Large intestine (tissue), 3 donors: ENCODE measurements around the gene KCNAB2. TPM values are rescaled to one million over a fixed set of nuclear protein-coding genes. Genes with fewer than 3 reads are reported as not detected.
A peak's percentile ranks its signal among the peaks of the same experiment; 100 is the strongest.

Experiments
- DNase-seq, 2 donors: peaks; one replicate each; pipeline versions ENCODE4 v3.0.0 to v3.0.0-alpha.2; 2013
- H3K27ac ChIP-seq: one replicate; pipeline ENCODE4 v1.5.1; 2013; ENCODE audit warnings: low read length
- H3K27me3 ChIP-seq: 2 replicates; pipeline ENCODE4 v1.6.1; 2013; ENCODE audit warnings: low read length; ENCODE audit not compliant: control insufficient read depth, insufficient read depth
- H3K36me3 ChIP-seq: 2 replicates; pipeline ENCODE4 v1.6.1; 2013; ENCODE audit warnings: low read length; ENCODE audit not compliant: control insufficient read depth, insufficient read depth
- H3K4me1 ChIP-seq: one replicate; pipeline ENCODE4 v1.6.1; 2013; ENCODE audit warnings: low read length; ENCODE audit not compliant: control insufficient read depth, insufficient read depth
- H3K4me3 ChIP-seq: one replicate; pipeline ENCODE4 v1.5.1; 2013; ENCODE audit warnings: low read length
- H3K9me3 ChIP-seq: one replicate; pipeline ENCODE4 v1.6.1; 2013; ENCODE audit warnings: mild to moderate bottlenecking, low read depth, low read length, moderate library complexity; ENCODE audit not compliant: control insufficient read depth
- WGBS: methylation state at CpG from one replicate; pipeline ENCODE4 v1.1.5; 2013; ENCODE audit warnings: low lambda C conversion rate; ENCODE audit not compliant: insufficient coverage; 5-methylcytosine and 5-hydroxymethylcytosine counted together
- polyA plus RNA-seq: library from polyadenylated mRNA; unstranded; fragments of 120-200 nt; gene quantifications from one replicate; pipeline ENCODE4 v1.2.1, GENCODE V29; 2013

KCNAB2 gene
- polyA plus RNA-seq, 1 donor: 27.9 TPM

DNA sequence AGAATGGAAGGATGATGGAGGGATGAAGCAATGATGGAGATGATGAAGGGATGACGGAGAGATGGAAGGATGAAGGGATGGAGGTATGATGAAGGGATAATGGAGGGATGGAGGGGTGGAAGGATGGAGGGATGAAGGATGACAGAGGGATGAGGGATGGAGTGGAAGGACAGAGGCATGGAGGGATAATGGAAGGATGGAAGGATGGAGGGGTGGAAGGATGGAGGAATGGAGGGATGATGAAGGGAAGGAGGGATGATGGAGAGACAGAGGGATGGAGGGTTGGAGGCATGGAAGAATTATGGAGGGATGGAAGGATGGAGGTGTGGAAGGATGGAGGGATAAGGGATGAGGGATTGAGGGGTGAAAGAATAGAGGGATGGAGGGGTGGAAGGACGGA is 62.8 kb downstream of the KCNAB2 start:
- DNase-seq: no peak
- H3K4me1 ChIP-seq: no peaks in the 10 kb centered on the region
- H3K27ac ChIP-seq: no peak overlapping the region
- peaks cover 8% of the 10 kb centered on the region for H3K27me3 ChIP-seq
- no peak overlapping the region for H3K4me3 ChIP-seq
- 84% methylated on average over 2 of the region's 2 CpGs for whole genome bisulfite sequencing
- H3K36me3 ChIP-seq: no peaks in the 10 kb centered on the region
- H3K9me3 ChIP-seq: no peaks in the 10 kb centered on the region

DNA sequence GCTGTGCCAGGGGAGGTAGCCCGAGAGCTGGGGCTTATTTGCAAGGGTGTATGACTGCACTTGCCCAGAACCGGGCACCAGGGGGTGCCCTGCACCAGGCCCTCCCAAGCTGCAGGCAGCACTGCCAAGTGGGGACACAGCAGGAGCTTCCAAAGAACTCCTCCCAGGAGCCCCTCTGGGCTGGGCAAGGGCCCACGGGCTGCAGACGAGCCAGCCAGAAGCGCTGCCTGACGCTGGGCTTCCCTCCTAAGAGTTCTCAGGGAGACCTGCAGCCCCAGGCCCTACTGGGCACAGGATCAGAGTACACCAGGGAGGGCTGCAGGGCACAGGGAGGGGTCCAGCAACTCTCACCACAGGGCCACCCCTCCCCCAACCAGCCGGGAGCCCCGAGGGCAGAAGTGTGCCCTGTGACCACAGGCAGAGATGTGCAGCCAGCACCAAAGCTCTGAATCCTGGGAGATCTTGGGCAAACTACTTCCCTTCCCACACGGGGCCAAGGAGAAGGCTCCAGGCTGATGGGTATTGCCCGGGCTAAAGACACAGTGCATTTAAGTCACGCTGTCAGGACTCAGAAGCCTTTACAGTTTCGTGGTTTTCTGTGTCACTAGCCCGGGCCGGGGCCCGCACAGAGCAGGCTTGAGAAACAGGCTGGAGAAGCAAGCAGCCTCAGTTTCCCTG is 63.4 kb downstream of the KCNAB2 start:
- Histone ChIP-seq H3K27me3 (peaks cover 8% of the 10 kb centered on the region), H3K9me3 (no peaks in the 10 kb centered on the region), H3K4me3 (no peak overlapping the region), H3K27ac (no peak overlapping the region), H3K36me3 (no peaks in the 10 kb centered on the region), H3K4me1 (no peaks in the 10 kb centered on the region)
- WGBS: no CpG with 5 or more reads among the region's 15 CpGs
- DNase-seq: peak; percentile 7 to 19

DNA sequence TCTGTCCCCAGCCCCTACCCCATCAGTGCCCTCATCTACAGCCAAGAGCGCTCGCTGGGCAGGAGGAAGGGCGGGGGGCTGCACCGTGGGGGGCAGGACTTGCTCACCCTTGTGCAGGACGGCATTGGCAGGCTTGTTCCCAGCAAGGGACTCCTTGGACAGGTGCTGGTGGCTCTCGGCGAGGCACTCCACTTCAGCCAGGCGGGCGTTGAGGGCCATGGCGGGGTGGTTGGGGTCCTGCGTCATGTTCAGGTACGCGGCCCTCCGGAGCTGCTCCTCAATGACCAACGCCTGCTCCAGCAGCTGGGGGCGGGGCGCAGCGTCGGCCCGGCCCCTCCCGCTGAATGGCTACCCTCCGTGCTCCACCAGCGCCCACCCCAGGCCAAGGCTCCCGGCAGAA is 64.0 kb downstream of the KCNAB2 start:
- Histone ChIP-seq H3K27me3 (peaks cover 8% of the 10 kb centered on the region), H3K4me3 (no peak overlapping the region), H3K27ac (no peak overlapping the region), H3K9me3 (no peaks in the 10 kb centered on the region), H3K36me3 (no peaks in the 10 kb centered on the region), H3K4me1 (no peaks in the 10 kb centered on the region)
- no peak for DNase-seq
- no CpG with 5 or more reads among the region's 24 CpGs for WGBS

- H3K27ac ChIP-seq: no peak overlapping the region
- no peaks in the 10 kb centered on the region for H3K9me3 ChIP-seq
- no peak overlapping the region for H3K4me3 ChIP-seq
- no peaks in the 10 kb centered on the region for H3K4me1 ChIP-seq
- H3K27me3 ChIP-seq: peaks cover 8% of the 10 kb centered on the region
- H3K36me3 ChIP-seq: no peaks in the 10 kb centered on the region
- no peak for DNase-seq
- WGBS: 60% methylated on average over 1 of the region's 15 CpGs
Observed at GRCh38 chr1:6110326-6110725, 64.6 kb downstream of the KCNAB2 start.

DNA sequence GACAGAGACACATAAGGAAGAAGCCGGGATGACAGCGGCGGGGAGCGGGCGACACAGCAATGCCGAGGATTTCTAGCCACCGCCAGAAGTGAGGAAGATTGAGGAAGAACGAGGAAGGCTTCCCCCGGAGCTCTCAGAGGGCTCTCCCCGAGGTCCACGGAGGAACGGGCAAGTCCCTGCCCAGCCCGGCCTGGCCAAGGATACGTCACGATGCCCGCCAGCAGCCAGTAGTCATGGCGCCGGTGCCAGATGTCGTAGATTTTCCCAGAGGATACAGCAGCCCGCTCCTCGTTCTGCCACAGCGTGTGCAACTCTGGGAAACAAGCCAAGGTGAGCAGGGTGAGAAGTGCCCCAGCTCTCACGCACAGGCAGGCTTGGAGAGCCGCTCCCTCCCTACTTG is 65.9 kb downstream of the KCNAB2 start:
- H3K9me3 ChIP-seq: no peaks in the 10 kb centered on the region
- H3K27me3 ChIP-seq: peaks cover 8% of the 10 kb centered on the region
- DNase-seq: no peak
- no CpG with 5 or more reads among the region's 24 CpGs for WGBS
- no peak overlapping the region for H3K27ac ChIP-seq
- no peaks in the 10 kb centered on the region for H3K4me1 ChIP-seq
- no peaks in the 10 kb centered on the region for H3K36me3 ChIP-seq
- H3K4me3 ChIP-seq: no peak overlapping the region

GRCh38 chr1:6111991-6112689 is 66.5 kb downstream of the KCNAB2 start:
- H3K27me3 ChIP-seq: peaks cover 8% of the 10 kb centered on the region
- no peaks in the 10 kb centered on the region for H3K36me3 ChIP-seq
- no peak overlapping the region for H3K4me3 ChIP-seq
- H3K9me3 ChIP-seq: no peaks in the 10 kb centered on the region
- WGBS: 97% methylated on average over 5 of the region's 13 CpGs
- no peak overlapping the region for H3K27ac ChIP-seq
- H3K4me1 ChIP-seq: no peaks in the 10 kb centered on the region
- DNase-seq: no peak

GRCh38 chr1:6112690-6113005 is 67.0 kb downstream of the KCNAB2 start:
- no peaks in the 10 kb centered on the region for H3K36me3 ChIP-seq
- DNase-seq: no peak
- no CpG with 5 or more reads among the region's 5 CpGs for WGBS
- no peak overlapping the region for H3K4me3 ChIP-seq
- no peaks in the 10 kb centered on the region for H3K4me1 ChIP-seq
- H3K27me3 ChIP-seq: peaks cover 8% of the 10 kb centered on the region
- H3K9me3 ChIP-seq: no peaks in the 10 kb centered on the region
- H3K27ac ChIP-seq: no peak overlapping the region

GRCh38 chr1:6113116-6113515 is 67.4 kb downstream of the KCNAB2 start:
- Histone ChIP-seq H3K27me3 (peaks cover 8% of the 10 kb centered on the region), H3K27ac (no peak overlapping the region), H3K4me1 (no peaks in the 10 kb centered on the region), H3K4me3 (no peak overlapping the region), H3K9me3 (no peaks in the 10 kb centered on the region), H3K36me3 (no peaks in the 10 kb centered on the region)
- no peak for DNase-seq
- WGBS: 100% methylated on average over 1 of the region's 10 CpGs

DNA sequence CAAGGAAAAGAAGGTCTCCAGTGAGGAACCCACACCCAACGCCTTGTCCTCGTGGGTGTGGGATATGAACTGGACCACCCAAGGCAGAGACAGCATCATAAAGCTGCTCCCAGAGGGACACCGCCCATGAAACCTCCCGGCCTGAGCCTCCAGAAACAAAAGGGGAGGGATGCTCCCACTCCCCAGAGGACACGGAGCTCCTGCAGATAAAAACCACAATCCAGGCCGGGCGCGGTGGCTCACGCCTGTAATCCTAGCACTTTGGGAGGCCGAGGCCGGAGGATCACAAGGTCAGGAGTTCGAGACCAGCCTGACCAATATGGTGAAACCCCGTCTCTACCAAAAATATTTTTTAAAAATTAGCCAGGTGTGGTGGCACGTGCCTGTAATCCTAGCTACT is 68.1 kb downstream of the KCNAB2 start:
- Histone ChIP-seq H3K4me1 (no peaks in the 10 kb centered on the region), H3K27me3 (peaks cover 8% of the 10 kb centered on the region), H3K27ac (no peak overlapping the region), H3K4me3 (no peak overlapping the region), H3K9me3 (no peaks in the 10 kb centered on the region), H3K36me3 (no peaks in the 10 kb centered on the region)
- no CpG with 5 or more reads among the region's 14 CpGs for WGBS
- DNase-seq: no peak

DNA sequence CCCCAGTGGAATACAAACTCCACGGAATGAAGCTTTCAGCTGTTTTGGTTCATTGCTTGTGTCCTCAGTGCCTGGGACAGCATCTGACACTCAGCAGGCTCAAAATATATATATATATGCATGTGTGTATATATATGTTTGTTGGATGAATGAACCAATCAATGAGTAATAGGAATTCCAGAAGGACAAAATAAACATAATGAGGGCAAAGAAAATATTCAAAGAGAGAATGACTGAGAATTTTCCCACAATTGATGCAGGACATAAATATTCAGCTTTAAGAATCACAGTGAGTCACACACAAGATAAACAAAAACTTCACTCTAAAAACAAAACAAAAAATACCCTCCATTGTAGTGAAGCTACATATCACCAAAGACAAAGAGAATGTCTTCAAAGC is 70.4 kb downstream of the KCNAB2 start:
- no CpG with 5 or more reads among the region's 1 CpG for WGBS
- Histone ChIP-seq H3K27ac (no peak overlapping the region), H3K27me3 (no peaks in the 10 kb centered on the region), H3K4me1 (no peaks in the 10 kb centered on the region), H3K9me3 (no peaks in the 10 kb centered on the region), H3K4me3 (no peak overlapping the region), H3K36me3 (no peaks in the 10 kb centered on the region)
- DNase-seq: no peak

GRCh38 chr1:6117064-6117463 is 71.4 kb downstream of the KCNAB2 start:
- DNase-seq: no peak
- Histone ChIP-seq H3K27ac (no peak overlapping the region), H3K4me1 (no peaks in the 10 kb centered on the region), H3K4me3 (no peak overlapping the region), H3K27me3 (no peaks in the 10 kb centered on the region), H3K36me3 (no peaks in the 10 kb centered on the region), H3K9me3 (no peaks in the 10 kb centered on the region)
- 100% methylated on average over 1 of the region's 2 CpGs for WGBS
